HepG2 (cell line): Measurements from ENCODE around the gene INTS14.

Experiments used
- ATAD3A ChIP-seq: sonication (generic); formaldehyde crosslinking; IDR thresholded peaks from 2 replicates; pipeline ENCODE4 v1.4.0; 2020; ENCODE audit warnings: missing genetic modification reagents
- MAZ ChIP-seq, 2 experiments: sonication (generic) in 1 of 2; formaldehyde crosslinking in 1 of 2; IDR thresholded peaks; 2 replicates each; pipeline versions ENCODE4 v1.5.0 to v1.6.1; 2012 to 2020; ENCODE audit warnings: low read depth in 2 of 2, mild to moderate bottlenecking in 2 of 2, borderline replicate concordance in 1 of 2, improper control_type of control experiment in 1 of 2, low read length in 1 of 2, missing genetic modification reagents in 1 of 2, moderate library complexity in 1 of 2

- TF ChIP-seq ATAD3A (CRISPR knock-in tag) = no peak
- no peak for TF ChIP-seq MAZ (IDR thresholded peaks at IDR 0.05; ENCODE audit: borderline replicate concordance, low read depth, low read length)
- no peak for TF ChIP-seq MAZ (CRISPR knock-in tag; IDR thresholded peaks at IDR 0.05; ENCODE audit: low read depth)
Measured at GRCh38 chr15:65541231-65541820, 69.6 kb downstream of the INTS14 start.
